GM18508 (cell line): ENCODE results near the gene COA7.

Experiments used
- ATAC-seq: cut with Tn5 transposase; IDR thresholded peaks from one replicate; pipeline ENCODE4 v1.9.1; 2021; ENCODE audit warnings: moderate number of reproducible peaks; ENCODE audit not compliant: insufficient read depth, unreplicated experiment

The COA7 gene

GRCh38 chr1:52674497-52675384 is 23.4 kb downstream of the COA7 start:
- no peak for ATAC-seq

GRCh38 chr1:52673513-52673912 is 24.6 kb downstream of the COA7 start:
- ATAC-seq: no peak

GRCh38 chr1:52672946-52673345 is 25.2 kb downstream of the COA7 start:
- no peak for ATAC-seq

- ATAC-seq: no peak
Observed at GRCh38 chr1:52670604-52671003, 27.5 kb downstream of the COA7 start.

GRCh38 chr1:52669696-52670095 is 28.5 kb downstream of the COA7 start:
- no peak for ATAC-seq

GRCh38 chr1:52668711-52669110 is 29.4 kb downstream of the COA7 start:
- no peak for ATAC-seq

GRCh38 chr1:52667984-52668383 is 30.2 kb downstream of the COA7 start:
- ATAC-seq: no peak

- no peak for ATAC-seq
Observed at GRCh38 chr1:52667290-52667689, 30.9 kb downstream of the COA7 start.

- no peak for ATAC-seq
Observed at GRCh38 chr1:52665006-52665941, 32.9 kb downstream of the COA7 start.

- ATAC-seq: no peak
Observed at GRCh38 chr1:52663716-52664115, 34.4 kb downstream of the COA7 start.

GRCh38 chr1:52662645-52663313 is 35.4 kb downstream of the COA7 start:
- no peak for ATAC-seq

GRCh38 chr1:52660807-52661206 is 37.3 kb downstream of the COA7 start:
- ATAC-seq: no peak

- ATAC-seq: no peak
Observed at GRCh38 chr1:52659851-52660596, 38.1 kb downstream of the COA7 start.

- no peak for ATAC-seq
Observed at GRCh38 chr1:52659356-52659755, 38.8 kb downstream of the COA7 start.

- no peak for ATAC-seq
Observed at GRCh38 chr1:52658795-52659194, 39.4 kb downstream of the COA7 start.

- no peak for ATAC-seq
Observed at GRCh38 chr1:52657702-52658101, 40.4 kb downstream of the COA7 start.

GRCh38 chr1:52654063-52654462 is 44.1 kb downstream of the COA7 start:
- no peak for ATAC-seq

GRCh38 chr1:52653207-52653849 is 44.8 kb downstream of the COA7 start:
- ATAC-seq: no peak

GRCh38 chr1:52651904-52652303 is 46.2 kb downstream of the COA7 start:
- no peak for ATAC-seq
